ENCODE results near the gene CDK8. TPM values are rescaled to one million over a fixed set of nuclear protein-coding genes. Genes with fewer than 3 reads are reported as not detected.

CDK8 gene
- total and polyA plus RNA-seq, 10 of the 15 experiments (the other 5 are each of a cell fraction or from before 2014, with no cell fraction given) = 8.6 to 23.5 (median 12.5) TPM

GRCh38 chr13:26310003-26310402 is 56.1 kb downstream of the CDK8 start:
- ChIA-PET SMC1A (ENCODE audit: uncharacterized antibody, unreplicated experiment) (no interaction called here), CTCF (no interaction called here), RAD21 (ENCODE audit: unreplicated experiment) (no interaction called here), POLR2A (no interaction called here)
- no peak for ATAC-seq
- no peak for TF ChIP-seq YBX1 (IDR thresholded peaks at IDR 0.05)
- no peak for TF ChIP-seq STAT1 (conservative IDR thresholded peaks at IDR 0.05)
- TF ChIP-seq CEBPB (IDR thresholded peaks at IDR 0.05; ENCODE audit: borderline replicate concordance in 1 of 2, low read depth in 2 of 2, low read length in 2 of 2) = no peak
- no peak for TF ChIP-seq RFX5 (IDR thresholded peaks at IDR 0.05; ENCODE audit: low read depth, low read length)
- no peak for TF ChIP-seq E2F4 (IDR thresholded peaks at IDR 0.05; ENCODE audit: low read depth, low read length)
- no peak for TF ChIP-seq LARP7 (IDR thresholded peaks at IDR 0.05)
- TF ChIP-seq, protein P1, sequence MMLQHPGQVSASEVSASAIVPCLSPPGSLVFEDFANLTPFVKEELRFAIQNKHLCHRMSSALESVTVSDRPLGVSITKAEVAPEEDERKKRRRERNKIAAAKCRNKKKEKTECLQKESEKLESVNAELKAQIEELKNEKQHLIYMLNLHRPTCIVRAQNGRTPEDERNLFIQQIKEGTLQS (IDR thresholded peaks at IDR 0.05; ENCODE audit: borderline replicate concordance, extremely low read depth, low read depth, low read length) = no peak
- Histone ChIP-seq H3K4me3 (no peak overlapping the region), H3K9ac (ENCODE audit: control insufficient read depth, insufficient read depth, low read length) (no peak overlapping the region), H3K4me1 (ENCODE audit: control insufficient read depth, insufficient read depth, low read length) (no peaks in the 10 kb centered on the region), H3K9me3 (replicated peaks; ENCODE audit: control insufficient read depth, insufficient read depth, low read length) (peaks cover 3% of the 10 kb centered on the region; the same call in 1 of the 3 replicates), H3K79me2 (ENCODE audit: control insufficient read depth, insufficient read depth, low read length) (peaks cover 3% of the 10 kb centered on the region; the same call in 1 of the 2 replicates), H3K27ac (ENCODE audit: control insufficient read depth, insufficient read depth) (no peak overlapping the region), H3K36me3 (ENCODE audit: control insufficient read depth in 2 of 2, insufficient read depth in 2 of 2, low read length in 1 of 2) (no peaks in the 10 kb centered on the region), H3K27me3 (replicated peaks in 1 of 2; ENCODE audit: control insufficient read depth in 2 of 2, insufficient read depth in 2 of 2, low read length in 1 of 2) (no peaks in the 10 kb centered on the region), H4K20me1 (ENCODE audit: control insufficient read depth, insufficient read depth) (no peaks in the 10 kb centered on the region), H2AFZ (ENCODE audit: control insufficient read depth, low read depth, low read length) (no peak overlapping the region), H3K4me2 (ENCODE audit: control insufficient read depth, insufficient read depth) (no peak overlapping the region)
- no peak for FAIRE-seq
- no TSS peak for BruUV-seq (replicated peaks)
- 64% methylated on average over 4 of the region's 4 CpGs for WGBS (ENCODE audit: insufficient coverage, insufficient replicate concordance, low lambda C conversion rate, missing lambda C conversion rate)
- in situ Hi-C loops (cut with MboI) = no loop called here
- DNase-seq (ENCODE audit: low read depth, low spot score) = no peak
- intact Hi-C loops (cut with micrococcal nuclease; ENCODE audit: unreplicated experiment) = no loop called here

DNA sequence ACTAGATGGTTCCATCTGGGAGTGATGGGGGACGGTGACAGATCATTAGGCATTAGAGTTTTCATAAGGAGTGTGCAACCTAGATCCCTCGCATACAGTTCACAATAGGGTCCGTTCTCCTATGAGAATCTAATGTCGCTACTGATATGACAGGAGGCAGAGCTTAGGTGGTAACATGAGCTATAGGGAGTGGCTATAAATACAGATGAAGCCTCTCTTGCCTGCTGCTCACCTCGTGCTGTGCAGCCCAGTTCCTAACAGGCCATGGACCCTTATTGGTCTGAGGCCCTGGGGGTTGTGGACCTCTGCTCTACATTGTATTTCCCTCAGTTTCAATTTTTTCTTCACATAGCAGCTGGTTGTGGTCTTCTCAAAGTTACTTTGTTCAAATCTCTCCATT is 56.5 kb downstream of the CDK8 start:
- WGBS (ENCODE audit: insufficient coverage, insufficient replicate concordance, low lambda C conversion rate, missing lambda C conversion rate) = 89% methylated on average over 5 of the region's 5 CpGs
- no peak overlapping the region for H3K4me2 ChIP-seq (ENCODE audit: control insufficient read depth, insufficient read depth)
- no peaks in the 10 kb centered on the region for H4K20me1 ChIP-seq (ENCODE audit: control insufficient read depth, insufficient read depth)
- no peak overlapping the region for H2AFZ ChIP-seq (ENCODE audit: control insufficient read depth, low read depth, low read length)
- BruUV-seq (replicated peaks) = no TSS peak
- ATAC-seq (no peak), DNase-seq (ENCODE audit: low read depth, low spot score) (no peak), FAIRE-seq (no peak)
- H3K9me3 ChIP-seq (replicated peaks; ENCODE audit: control insufficient read depth, insufficient read depth, low read length) = peaks cover 3% of the 10 kb centered on the region; the same call in 1 of the 3 replicates
- intact Hi-C loops (cut with micrococcal nuclease; ENCODE audit: unreplicated experiment) = no loop called here
- RAD21 ChIA-PET (ENCODE audit: unreplicated experiment) = no interaction called here
- H3K9ac ChIP-seq (ENCODE audit: control insufficient read depth, insufficient read depth, low read length) = no peak overlapping the region
- POLR2A ChIA-PET = no interaction called here
- peaks cover 3% of the 10 kb centered on the region; the same call in 1 of the 2 replicates for H3K79me2 ChIP-seq (ENCODE audit: control insufficient read depth, insufficient read depth, low read length)
- no peaks in the 10 kb centered on the region for H3K36me3 ChIP-seq (ENCODE audit: control insufficient read depth in 2 of 2, insufficient read depth in 2 of 2, low read length in 1 of 2)
- no peak overlapping the region for H3K27ac ChIP-seq (ENCODE audit: control insufficient read depth, insufficient read depth)
- no peaks in the 10 kb centered on the region for H3K4me1 ChIP-seq (ENCODE audit: control insufficient read depth, insufficient read depth, low read length)
- H3K27me3 ChIP-seq (replicated peaks in 1 of 2; ENCODE audit: control insufficient read depth in 2 of 2, insufficient read depth in 2 of 2, low read length in 1 of 2) = no peaks in the 10 kb centered on the region
- SMC1A ChIA-PET (ENCODE audit: uncharacterized antibody, unreplicated experiment) = no interaction called here
- no peak overlapping the region for H3K4me3 ChIP-seq
- in situ Hi-C loops (cut with MboI) = no loop called here
- CTCF ChIA-PET = no interaction called here
- TF ChIP-seq E2F4 (IDR thresholded peaks at IDR 0.05; ENCODE audit: low read depth, low read length) (no peak), PBX3 (IDR thresholded peaks at IDR 0.05; ENCODE audit: insufficient replicate concordance, low read depth, low read length) (no peak), MTA3 (IDR thresholded peaks at IDR 0.05; ENCODE audit: borderline replicate concordance, low read length) (no peak), RELB (IDR thresholded peaks at IDR 0.05; ENCODE audit: low read depth) (no peak)

Measured in GM12878 (cell line).